Measurements from ENCODE around the gene SRGAP2B.
"Not testable (repeated sequence)": the region's sequence is repeated elsewhere in the genome, so short reads cannot be mapped to it uniquely, and the experiment has no call there.

SRGAP2B gene

GRCh38 chr1:144889450-144890115, 205.5 kb downstream of the SRGAP2B start:
- DNase-seq = not testable (repeated sequence)

- DNase-seq = not testable (repeated sequence)
Measured at GRCh38 chr1:144883022-144883421, 212.1 kb downstream of the SRGAP2B start.

- not testable (repeated sequence) for DNase-seq
Measured at GRCh38 chr1:144882343-144882742, 212.8 kb downstream of the SRGAP2B start.

GRCh38 chr1:144858607-144859006, 236.5 kb downstream of the SRGAP2B start:
- DNase-seq = not testable (repeated sequence)

Measured in DMS153 (cell line).